ENCODE data around the gene BUD31. TPM values are rescaled to one million over a fixed set of nuclear protein-coding genes. Genes with fewer than 3 reads are reported as not detected.

The BUD31 gene
- total and polyA plus RNA-seq, 9 of the 15 experiments (the other 6 are each of a cell fraction or from before 2014, with no cell fraction given): 105 to 342 (median 247) TPM

GRCh38 chr7:99438573-99439480 lies 30.1 kb downstream of the BUD31 start, which contains the start of the genes CPSF4 and PTCD1 (continued):
- no peak for TF ChIP-seq HES1 (IDR thresholded peaks at IDR 0.05; ENCODE audit: low read depth)
- TF ChIP-seq THRAP3 (IDR thresholded peaks at IDR 0.05; ENCODE audit: borderline replicate concordance): no peak
- peak; percentile 80 for TF ChIP-seq SMAD4 (CRISPR knock-in tag; conservative IDR thresholded peaks at IDR 0.05)
- TF ChIP-seq RREB1 (CRISPR knock-in tag; IDR thresholded peaks at IDR 0.05): peak; percentile 80; the same call in 1 of the 2 replicates
- peak; percentile 80 for TF ChIP-seq CREB1 (IDR thresholded peaks at IDR 0.05)
- peak; percentile 69; the same call in 1 of the 2 replicates for TF ChIP-seq CREB1 (CRISPR knock-in tag; IDR thresholded peaks at IDR 0.05)
- TF ChIP-seq BCLAF1 (IDR thresholded peaks at IDR 0.05; ENCODE audit: borderline replicate concordance in 1 of 2, control insufficient read depth in 1 of 2, low read depth in 2 of 2, low read length in 1 of 2): no peak
- no peak for TF ChIP-seq SLC30A9 (CRISPR knock-in tag; IDR thresholded peaks at IDR 0.05)
- peak; percentile 100 for TF ChIP-seq XRCC5 (IDR thresholded peaks at IDR 0.05; ENCODE audit: low read depth, low read length)
- no peak for TF ChIP-seq TCF7L2 (IDR thresholded peaks at IDR 0.05; ENCODE audit: low read depth, low read length)
- TF ChIP-seq KHSRP (IDR thresholded peaks at IDR 0.05): no peak
- no peak for TF ChIP-seq ETV1 (tag; conservative IDR thresholded peaks at IDR 0.05; ENCODE audit: low read depth)
- TF ChIP-seq ETV5 (CRISPR knock-in tag; IDR thresholded peaks at IDR 0.05; ENCODE audit: low read depth): peak; percentile 86
- TF ChIP-seq NKRF (IDR thresholded peaks at IDR 0.05; ENCODE audit: borderline replicate concordance): peak; percentile 76
